GM12892 (cell line): ENCODE data around the gene GSPT1.
"Not testable (repeated sequence)": the region's sequence is repeated elsewhere in the genome, so short reads cannot be mapped to it uniquely, and the experiment has no call there.

Source experiments
- DNase-seq: peaks from one replicate; pipeline ENCODE4 v3.0.0; 2011; ENCODE audit not compliant: insufficient read length
- FAIRE-seq: peaks from 2 replicates; lab custom pipeline; 2011; peaks lifted over from hg19 to GRCh38; lab: Jason Lieb, UNC
- POLR2A ChIP-seq: IDR thresholded peaks from 2 replicates; pipeline ENCODE4 v1.6.1; 2011; ENCODE audit warnings: low read depth, low read length, control low read depth
- POLR2AphosphoS5 ChIP-seq: IDR thresholded peaks from 2 replicates; pipeline ENCODE4 v1.6.1; 2011; ENCODE audit warnings: low read depth, low read length, control low read depth
- TAF1 ChIP-seq: IDR thresholded peaks from 2 replicates; pipeline ENCODE4 v1.6.1; 2011; ENCODE audit warnings: low read depth, mild to moderate bottlenecking, control low read depth, low read length, borderline replicate concordance

The GSPT1 gene

DNA sequence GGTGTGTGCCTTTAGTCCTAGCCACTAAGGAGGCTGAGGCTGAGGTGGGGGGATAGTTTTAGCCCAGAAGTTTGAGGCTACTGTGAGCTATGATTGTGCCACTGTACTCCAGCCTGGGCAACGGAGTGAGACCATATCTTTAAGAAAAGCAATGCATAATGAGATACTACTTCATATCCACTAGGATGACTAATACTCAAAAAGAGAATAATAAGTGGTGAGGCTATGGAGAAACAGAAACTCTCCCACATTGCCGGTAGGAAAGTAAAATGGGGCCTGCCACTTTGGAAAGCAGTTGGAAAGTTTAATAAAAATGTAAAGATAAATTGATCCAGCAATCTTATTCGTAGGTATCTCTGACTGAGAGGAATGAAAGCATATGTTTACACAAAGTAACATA, 30.7 kb upstream of the GSPT1 start:
- FAIRE-seq (no peak), DNase-seq (no peak)
- TF ChIP-seq POLR2A (no peak), POLR2AphosphoS5 (no peak), TAF1 (no peak)

DNA sequence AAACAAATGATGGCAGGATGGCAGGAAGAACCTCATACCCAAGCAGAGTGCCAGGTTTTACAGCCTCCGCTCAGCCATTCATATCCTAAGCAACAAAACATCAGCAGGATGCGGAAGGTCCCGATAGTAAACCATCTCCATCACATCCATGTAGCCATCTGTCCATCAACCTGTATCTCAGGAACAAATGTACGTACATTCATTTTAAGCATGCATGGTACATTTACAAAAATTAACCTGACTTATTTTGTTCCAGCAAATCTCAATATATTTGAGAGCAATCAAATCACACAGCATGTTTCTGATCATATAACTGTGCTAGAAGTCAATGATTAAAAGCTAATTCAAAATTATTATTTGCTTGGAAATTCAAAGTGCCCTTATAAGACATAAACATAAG, 26.2 kb upstream of the GSPT1 start, which contains the start of gene NPIPB2:
TSS of gene NPIPB2 (minus strand) at position 101 of the 400 bp plus-strand sequence. CDS start at position 101, 0 bp downstream.
- not testable (repeated sequence) for FAIRE-seq

GRCh38 chr16:11927350-11927749, 11.6 kb upstream of the GSPT1 start:
- not testable (repeated sequence) for FAIRE-seq, DNase-seq

More for the DNA sequence above, 26.2 kb upstream of the GSPT1 start, which contains the start of gene NPIPB2:
- DNase-seq, result not testable (repeated sequence)

DNA sequence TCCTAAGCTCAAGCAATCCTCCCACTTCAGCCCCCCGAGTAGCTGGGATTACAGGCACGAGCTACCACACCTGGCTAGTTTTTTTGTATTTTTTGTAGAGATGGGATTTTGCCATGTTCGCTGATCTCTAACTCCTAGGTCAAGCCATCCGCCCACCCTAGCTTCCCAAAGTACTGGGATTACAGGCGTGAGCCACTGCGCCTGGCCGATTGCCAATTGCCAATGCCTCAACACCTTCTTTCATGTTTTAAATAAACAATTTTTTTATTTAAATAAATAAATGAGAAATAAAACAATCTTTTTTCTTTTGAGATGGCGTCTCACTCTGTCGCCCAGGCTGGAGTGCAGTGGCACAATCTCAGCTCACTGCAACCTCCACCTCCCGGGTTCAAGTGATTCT, 8.3 kb upstream of the GSPT1 start:
- FAIRE-seq, DNase-seq: not testable (repeated sequence)

DNA sequence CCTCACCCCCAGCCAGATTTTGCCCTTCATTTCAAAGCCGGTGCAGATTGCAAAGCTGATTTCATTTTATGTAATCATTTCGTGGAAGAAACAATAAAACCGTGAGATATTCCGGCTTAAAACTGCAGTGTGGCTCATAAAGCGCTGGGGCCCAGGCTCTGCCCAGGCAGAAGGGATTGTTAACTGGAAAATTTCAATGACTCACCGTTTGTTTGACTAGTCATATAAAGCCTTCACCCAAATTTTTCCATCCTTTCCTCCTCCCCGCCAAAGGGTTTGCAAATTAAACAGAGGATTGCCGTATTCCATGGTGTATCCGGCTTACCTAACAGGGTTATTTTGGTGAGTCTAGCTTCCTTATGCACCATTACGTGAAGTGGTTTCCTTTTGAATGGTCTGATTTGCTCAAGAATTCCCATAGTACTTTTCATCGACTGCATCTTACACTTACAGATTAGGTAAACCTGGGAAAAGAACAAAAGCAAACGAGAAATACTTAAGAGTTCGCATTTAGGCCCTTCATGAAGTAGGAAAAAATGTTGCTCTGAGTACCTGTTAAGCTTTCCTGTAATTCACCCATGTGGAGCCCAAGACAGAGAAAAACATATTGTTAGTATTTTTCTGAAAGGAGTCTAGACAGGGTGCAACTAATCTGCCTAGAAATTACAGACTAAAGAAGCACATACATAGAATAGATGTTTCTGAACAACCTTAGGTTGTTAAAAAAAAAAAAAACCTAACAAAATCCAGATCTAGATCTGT, 949 bp upstream of the GSPT1 start:
- TF ChIP-seq POLR2A (no peak), POLR2AphosphoS5 (no peak), TAF1 (no peak)
- FAIRE-seq, result no peak
- no peak for DNase-seq

DNA sequence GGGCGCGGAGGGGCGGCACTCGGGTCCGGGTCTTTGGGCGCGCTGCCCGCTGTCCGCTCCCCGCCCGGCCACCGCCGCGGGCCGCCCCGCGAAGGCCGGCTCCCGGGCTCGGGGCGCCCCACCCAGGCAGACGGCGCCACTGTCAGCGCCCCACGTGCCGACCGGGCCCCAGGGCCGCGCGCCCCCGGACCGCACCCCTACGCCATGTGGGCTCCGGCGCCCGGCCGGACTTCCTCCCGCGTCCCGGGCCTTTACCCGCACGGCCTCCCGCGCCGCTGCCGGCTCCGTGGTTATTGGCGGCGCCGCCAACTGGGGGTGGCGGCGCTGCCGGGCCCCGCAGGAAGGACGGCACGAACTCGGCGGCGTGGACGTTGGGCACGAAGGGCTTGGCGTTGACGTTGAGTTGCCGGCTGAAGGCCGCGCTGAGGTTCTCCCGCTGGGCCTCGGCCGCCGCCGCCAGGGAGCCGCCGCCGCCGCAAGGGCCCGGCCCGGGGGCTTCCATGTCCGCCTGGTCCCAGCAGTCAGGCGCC, 577 bp downstream of the GSPT1 start:
- no peak for FAIRE-seq
- no peak; the same call in 1 of the 2 replicates for TF ChIP-seq POLR2A
- no peak for TF ChIP-seq TAF1
- no peak for TF ChIP-seq POLR2AphosphoS5
- DNase-seq, result peak; percentile 50

- TF ChIP-seq POLR2AphosphoS5 (no peak), POLR2A (peak; percentile 59; the same call in 1 of the 2 replicates), TAF1 (no peak)
- no peak for DNase-seq
- FAIRE-seq, result peak; percentile 73
These were observed 1.3 kb downstream of the GSPT1 start for GRCh38 chr16:11914210-11915113.

- FAIRE-seq (peak; percentile 80), DNase-seq (no peak)
- TF ChIP-seq TAF1 (no peak), POLR2AphosphoS5 (no peak), POLR2A (no peak)
These were observed 2.2 kb downstream of the GSPT1 start for GRCh38 chr16:11913425-11914079.

DNA sequence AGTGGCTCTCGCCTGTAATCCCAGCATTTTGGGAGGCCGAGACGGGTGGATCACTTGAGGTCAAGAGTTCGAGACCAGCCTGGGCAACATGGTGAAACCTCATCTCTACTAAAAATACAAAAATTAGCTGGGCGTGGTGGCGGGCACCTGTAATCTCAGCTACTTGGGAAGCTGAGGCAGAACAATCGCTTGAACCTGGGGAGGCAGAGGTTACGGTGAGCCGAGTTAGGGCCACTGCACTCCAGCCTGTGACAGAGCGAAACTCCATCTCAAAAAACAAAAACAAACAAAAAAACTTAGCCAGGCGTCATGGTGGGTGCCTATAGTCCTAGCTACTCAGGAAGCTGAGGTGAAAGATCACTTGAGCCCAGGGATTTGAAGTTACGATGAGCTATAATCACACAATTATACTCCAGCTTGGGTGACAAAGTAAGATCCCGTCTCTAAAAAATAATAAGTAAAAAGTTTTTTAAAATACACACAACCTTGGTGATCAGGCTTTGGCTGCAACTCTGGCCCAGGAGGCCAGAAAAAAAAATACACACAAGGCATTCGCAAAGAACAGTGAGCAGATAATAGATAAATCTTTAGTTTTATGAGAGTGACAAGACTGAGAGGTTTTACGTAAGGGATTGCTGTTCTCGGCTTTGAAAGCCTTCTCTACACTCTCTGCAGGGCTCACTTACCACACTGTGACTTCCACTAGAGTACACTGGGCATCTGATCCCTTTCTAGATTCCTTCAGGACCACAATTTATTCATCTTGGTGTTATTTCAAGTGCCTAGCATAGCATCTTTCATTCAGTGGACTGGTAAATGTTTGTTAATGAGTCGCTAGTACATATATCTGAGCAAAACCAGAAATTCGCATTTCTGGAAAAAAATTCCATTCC, 5.9 kb downstream of the GSPT1 start:
- TF ChIP-seq TAF1, result no peak
- TF ChIP-seq POLR2AphosphoS5, result no peak
- TF ChIP-seq POLR2A, result no peak
- DNase-seq (no peak), FAIRE-seq (peak; percentile 62)

GRCh38 chr16:11907160-11907970, 8.4 kb downstream of the GSPT1 start:
- TF ChIP-seq POLR2AphosphoS5 (no peak), POLR2A (no peak), TAF1 (no peak)
- DNase-seq, result no peak
- FAIRE-seq, result no peak
